SKM-1 treated with dmso at 0.1 percent for 144 hours (cell line): ENCODE results near the gene MATK.
A peak's percentile ranks its signal among the peaks of the same experiment; 100 is the strongest.
"Not testable (repeated sequence)": the region's sequence is repeated elsewhere in the genome, so short reads cannot be mapped to it uniquely, and the experiment has no call there.

Experiments used
- DNase-seq: peaks from one replicate; lab custom pipeline; 2025; ENCODE audit not compliant: unreplicated experiment; lab: John Stamatoyannopoulos, UW

The MATK gene

DNA sequence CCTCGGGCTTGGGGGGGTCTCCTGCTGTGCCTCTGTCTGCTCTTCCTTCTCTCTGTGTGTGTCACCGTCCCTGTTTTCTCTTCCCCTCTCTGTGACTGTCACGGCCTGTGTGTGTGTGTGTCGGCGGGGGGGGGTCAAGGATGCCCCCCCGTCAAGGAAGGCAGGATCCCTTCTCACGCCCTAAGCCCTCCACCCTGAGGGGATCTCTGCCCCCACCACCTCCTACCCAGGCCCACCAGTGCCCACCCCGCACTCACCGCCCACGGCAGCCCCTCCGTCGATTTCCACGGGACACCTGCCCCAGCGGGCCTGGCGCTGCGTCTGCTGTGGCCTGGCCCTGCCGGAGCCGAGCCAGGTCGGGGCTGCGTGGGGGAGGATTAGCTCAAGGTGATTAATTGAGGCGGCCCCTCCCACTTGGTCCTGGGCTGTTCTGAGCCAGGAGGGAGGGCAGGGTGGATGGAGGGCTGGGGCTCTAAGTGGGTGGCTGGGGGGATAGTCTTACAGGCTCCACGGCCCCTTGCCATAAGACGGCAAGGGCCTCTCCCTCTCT, 14.2 kb downstream of the MATK start, which contains the start of gene RAX2:
RAX2 (minus strand) TSS at position 323 of the 550 bp plus-strand sequence. CDS start 486 bp downstream, outside the sequence.
- DNase-seq, result no peak

DNA sequence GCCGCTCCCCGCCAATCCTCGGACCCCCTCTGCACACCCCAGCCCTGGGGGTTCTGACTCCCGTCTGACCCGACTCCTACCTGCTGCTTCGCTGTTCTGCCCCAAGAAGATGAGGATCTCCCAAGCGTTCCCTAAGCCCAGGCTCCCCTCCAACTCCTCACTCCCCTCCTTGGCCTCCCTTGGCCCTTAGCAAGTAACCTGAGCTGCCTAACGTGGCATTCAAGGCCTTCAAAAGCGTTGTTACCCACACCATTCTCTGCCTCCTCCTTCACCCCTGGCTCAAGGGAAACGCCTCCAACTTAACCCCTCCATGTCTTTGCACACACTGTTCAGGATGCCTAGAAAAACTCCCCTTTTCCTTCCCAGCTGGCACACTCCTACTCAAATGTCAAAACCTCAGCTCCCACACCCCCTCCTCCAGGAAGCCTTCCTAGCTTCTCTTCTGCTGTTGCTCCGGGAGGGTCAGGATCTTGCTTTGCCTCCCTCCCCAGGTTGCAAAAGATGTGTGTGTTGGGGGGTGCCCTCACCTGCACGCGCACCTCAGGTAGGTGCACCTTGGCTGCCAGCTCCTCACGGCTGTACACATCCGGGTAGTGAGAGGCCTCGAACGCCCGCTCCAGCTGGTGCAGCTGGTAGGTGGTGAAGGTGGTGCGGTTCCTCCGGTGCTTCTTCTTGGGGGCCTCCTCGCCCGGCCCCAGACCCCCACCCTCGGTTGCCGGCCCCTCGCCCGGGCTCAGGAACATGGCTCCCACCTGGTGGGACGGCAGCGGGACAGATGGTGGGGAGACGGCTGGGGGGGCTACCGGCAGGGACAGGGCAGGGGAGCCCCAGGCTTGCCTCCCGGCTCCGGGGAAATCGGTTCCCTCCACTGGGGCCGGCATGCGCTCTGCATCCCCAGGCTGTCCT, 14.9 kb downstream of the MATK start:
- no peak for DNase-seq

DNA sequence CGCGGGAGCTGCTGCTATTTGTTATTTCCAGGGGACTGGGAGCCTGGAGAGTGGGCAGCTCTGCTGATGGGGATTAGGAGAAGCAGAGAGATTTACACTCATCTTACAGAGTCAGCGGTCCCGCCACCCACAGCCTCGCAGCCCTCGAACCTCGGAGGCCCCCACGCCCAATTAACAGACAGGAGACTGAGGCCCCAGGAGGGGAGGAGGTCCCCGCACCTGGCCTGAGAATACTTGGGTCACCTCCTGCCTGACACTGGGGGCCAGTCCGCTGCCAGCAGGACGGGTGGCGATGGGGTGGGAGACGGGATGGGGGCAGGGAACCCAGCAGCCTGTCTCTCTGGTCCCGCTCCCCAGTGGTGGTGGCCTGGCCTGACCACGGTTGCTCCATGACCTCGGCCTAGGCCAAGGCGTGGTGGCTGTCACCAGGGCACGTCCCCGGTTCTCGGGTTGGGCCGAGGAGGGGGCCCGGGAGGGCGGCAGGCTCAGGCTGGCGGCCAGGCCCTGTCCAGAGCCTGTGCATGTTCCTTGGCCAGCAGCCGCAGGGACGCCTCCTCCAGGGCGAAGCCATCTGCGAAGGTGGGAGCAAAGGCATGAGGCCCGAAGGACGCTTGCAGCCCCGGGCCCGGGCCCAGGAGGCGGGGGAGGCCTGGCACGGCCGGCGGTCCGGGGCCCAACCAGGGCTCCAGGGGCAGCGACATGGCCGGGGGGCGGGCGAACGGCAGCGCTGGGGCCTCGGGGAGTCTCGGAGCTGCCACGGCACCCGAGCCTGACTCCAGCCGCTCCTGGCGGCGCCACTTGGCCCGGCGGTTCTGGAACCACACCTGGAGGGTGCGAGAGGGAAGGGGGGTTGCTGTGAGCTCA, 15.8 kb downstream of the MATK start:
- DNase-seq, result no peak

DNA sequence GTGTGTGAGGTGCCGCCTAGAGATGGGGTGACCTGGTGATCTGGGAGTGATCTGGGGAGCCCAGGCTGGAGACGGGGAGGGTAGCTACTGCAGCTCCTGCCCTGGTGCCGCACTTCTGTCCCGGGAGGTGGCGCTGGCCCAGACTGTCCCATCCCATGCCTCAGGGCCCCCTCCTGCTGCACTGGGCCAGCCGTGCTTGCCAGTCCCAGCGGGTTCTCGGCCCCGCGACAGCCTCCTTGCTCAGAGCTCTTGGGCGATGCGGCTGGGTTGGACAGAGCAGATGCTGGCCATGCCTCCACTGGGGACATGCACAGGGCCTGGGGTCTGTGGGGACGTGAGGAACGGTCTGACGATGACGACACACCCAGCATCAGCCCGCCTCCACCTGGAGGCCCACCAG, 16.7 kb downstream of the MATK start:
- DNase-seq, result no peak

DNA sequence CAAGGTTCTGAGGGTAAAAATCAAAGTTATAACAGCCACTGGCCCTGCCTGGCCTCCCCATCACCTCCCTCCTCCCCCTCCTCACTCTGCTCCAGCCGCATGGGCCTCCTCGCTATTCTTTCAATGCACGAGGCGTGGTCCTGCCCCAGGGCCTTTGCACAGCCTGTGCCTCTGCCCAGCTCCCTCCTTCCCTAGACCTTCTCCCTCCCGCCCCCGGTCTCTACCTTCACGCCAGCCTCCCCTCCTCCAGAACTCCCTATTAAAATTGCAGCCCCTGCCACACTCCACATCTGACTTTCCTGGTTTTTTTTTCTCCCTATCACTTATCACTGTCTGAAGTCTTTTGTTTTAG, 17.5 kb downstream of the MATK start:
- DNase-seq, result no peak

DNA sequence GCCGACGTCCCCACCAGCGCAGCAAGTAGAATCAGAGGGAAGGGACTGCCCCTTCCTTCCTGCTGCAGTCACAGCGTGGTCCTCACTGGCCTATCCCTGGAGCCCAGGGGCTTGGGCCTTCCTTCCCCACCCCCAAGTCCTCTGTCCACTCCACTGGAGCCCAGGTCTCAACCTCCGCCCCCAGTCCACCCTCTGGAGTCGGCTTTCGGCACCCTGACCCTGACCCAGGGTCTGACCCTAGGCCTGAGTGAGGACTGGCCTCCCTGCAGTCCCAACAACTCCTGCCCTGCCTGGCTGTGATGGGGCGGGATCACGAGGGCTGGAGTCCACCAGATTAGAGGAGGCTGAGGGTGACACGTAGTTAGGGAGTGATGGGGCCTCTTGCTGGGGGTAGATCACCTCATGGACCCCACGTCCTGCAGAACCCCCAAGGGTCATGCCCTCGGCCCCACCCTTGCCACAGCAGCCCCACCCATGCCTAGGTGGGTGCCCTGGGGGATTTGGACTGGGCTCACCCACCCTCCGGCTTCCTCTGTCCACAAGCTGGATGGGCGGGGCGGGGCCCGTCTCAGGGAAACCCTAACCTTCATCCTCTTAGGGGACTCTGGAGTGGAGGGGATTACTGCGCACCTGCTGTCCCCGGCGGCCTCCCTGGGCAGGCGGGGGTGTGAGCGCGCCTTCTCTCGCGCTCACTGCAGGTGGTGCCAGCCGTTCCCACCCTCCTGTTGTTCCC, 18.0 kb downstream of the MATK start:
- DNase-seq, result no peak

DNA sequence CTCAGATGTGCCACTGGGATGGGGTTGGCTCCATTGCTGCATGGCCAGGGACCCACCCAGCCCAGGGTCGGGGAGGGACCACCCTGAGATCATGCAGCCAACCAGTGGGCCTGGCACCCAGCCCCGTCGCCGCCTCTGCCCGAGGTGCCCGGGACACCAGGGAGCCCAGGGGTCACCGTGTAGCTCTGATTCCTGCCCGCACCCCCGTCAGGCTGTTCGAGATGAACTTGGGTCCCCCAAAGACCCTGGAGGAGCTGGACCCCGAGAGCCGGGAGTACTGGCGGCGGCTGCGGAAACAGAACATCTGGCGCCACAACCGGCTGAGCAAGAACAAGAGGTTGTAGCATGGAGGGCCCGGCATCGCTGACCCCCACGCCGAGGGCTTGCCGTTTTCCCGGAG, 19.1 kb downstream of the MATK start:
- no peak for DNase-seq

DNA sequence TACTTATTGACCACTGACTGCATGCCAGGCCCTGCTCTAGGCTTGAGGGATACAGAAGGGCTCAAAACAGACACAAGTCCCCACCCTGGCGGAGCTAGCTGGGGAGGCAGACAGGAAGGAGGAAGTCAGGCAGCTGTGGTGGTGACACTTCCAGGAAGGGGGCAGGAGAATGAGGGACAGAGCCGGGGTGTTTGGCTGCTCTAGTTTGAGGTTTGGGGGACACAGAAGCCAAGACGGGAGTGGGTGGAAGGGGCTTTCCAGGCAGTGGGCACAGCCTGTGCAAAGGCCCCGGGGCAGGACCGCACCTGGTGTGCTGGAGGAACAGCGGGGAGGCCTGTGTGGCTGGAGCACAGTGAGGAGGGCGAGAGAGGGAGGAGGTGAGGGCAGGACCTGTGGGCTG, 19.7 kb downstream of the MATK start:
- no peak for DNase-seq

DNA sequence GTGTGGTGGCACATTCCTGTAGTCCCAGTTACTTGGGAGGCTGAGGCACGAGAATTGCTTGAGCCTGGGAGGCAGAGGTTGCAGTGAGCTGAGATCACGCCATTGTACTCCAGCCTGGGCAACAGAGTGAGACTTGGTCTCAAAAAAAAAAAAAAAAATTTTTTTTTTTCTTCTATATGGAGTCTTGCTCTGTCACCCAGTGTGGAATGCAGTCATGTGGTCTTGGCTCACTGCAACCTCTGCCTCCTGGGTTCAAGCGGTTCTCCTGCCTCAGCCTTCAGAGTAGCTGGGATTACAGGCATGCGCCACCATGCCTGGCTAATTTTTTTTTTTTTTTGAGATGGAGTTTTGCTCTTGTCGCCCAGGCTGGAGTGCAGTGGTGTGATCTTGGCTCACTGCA, 20.4 kb downstream of the MATK start:
- not testable (repeated sequence) for DNase-seq

DNA sequence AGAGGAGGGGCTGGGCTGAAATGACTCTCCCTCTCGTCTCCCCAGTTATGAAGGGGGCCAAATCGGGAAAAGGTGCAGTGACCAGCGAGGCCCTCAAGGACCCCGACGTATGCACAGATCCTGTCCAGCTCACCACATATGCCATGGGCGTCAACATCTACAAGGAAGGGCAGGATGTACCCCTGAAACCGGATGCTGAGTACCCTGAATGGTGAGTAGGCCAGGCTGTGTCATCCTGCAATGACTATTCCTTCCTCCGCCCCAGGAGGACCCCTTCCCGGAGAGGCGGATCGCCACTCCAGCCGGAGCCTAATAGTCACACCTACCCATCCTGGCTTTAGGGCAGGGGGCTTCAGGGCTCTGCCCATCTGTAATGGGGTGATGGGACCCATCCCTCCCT, 21.1 kb downstream of the MATK start:
- no peak for DNase-seq

DNA sequence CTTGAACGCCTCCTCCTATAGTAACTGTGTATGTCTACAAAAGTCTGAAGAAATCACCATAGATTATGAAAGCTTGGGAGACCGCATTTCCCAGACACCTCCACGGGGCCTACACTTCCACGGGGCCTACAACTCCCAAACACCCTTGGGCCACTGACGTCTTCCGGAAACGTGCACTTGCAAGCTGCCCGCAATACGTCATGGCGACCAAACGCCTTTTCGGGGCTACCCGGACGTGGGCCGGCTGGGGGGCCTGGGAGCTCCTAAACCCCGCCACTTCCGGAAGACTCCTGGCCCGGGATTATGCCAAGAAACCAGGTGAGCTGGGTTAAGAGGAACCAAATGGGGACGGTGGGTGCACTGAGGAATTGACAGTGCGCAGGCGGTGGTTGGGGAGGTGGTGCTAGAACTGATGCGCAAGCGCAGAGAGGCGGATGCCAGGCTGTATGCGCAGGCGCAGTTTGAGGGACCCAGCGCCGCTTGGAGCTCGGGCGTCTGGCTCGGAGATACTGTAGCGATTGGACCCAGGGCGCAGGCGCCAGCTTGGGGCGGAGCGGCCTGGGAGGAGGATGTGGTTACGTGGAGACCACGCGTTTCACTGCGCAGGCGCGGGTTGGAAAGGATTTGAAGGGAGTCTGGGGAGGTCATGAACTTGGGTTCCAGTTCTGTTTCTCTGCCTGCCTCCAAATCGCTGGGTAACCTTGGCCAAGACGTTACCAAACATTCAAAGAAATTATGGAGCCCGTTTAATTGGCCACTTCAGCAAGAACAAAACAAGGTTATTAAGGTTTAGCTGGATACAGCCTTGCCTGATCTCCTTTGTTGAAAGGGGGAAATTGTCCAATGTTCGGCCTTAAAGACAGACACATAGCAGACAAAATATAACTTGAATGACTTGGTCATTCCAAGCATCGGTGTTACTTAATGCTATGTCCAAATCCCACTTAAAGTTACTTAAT, 23.4 kb downstream of the MATK start, which contains the start of gene MRPL54:
MRPL54 (plus strand) TSS at position 182 of the 959 bp plus-strand sequence; CDS start at position 201, 19 bp downstream.
- peak; percentile 99 for DNase-seq

DNA sequence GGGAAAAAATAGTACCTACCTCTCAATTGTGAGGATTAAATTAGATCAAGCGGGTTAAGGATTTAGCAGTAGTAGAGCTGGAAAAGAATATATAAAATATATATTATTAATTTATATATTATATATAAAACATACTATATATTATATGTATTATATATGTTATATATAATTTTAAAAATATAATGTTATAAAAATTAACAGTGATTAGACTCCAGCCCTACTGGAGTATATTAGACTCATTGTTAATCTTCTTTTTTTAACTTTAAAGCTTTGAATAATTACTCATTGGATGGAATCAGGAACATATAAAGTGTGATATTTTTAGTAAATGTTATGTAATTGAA, 24.1 kb downstream of the MATK start:
- peak; percentile 58 for DNase-seq

DNA sequence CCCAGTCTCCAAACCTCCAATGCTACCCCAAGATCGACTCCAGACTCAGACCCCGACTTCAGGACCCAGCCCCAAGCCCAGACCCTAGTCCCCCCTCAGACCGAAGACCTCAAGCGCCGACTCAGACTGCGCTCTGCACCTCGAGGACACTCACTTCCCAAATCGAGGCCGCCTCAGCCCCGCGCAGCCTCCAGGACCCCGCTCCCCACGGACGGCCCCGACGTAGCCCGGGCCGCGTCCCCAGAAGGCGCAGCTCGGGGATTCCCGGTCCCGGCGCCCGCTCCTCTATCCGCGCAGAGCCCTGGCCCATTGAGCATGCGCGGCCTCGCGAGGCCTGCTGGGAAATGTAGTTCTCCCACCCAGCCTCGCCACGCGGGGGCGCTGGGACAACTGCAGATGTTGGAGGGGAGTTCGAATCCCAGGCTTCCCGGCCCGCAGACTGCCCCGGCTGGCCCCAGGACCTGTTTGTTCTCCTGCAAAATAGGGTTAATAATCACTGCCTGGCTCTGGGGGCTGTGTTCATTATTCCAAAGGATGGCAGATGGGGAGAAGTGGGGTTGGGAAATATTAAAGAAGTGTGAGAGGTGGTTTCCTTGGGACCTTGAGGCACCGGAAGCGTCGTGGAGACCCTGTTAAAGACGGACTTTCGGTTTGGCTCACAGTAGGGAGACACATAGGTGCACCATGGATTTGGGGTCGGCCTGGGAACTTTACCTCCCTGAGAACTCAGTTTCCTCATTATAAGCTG, 24.6 kb downstream of the MATK start, which contains the start of gene APBA3:
APBA3 (minus strand) TSS at position 311 of the 748 bp plus-strand sequence. CDS start 1,428 bp downstream, outside the sequence.
- peak; percentile 80 for DNase-seq

DNA sequence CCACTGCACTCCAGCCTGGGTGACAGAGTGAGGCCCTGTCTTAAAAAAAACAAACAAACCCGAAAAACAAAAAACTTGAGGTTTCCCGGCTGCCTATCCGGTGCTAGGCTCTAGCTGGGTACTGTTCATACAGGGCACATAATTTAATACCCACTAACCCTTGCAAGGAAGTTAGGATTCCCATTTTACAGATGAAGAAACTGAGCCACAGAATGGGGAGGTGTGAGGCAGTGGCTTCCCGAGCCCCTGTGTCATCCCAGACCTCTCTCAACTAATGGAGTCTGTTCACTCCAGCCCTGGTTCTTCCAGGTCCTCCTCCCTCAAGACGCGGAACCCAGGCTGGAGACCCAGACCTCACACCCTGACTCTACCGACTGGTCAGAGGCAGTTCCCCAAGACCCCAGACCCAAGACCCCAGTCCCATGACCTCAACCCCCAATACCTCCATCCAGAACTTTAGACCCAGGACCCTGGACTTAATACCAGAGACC, 25.3 kb downstream of the MATK start:
- DNase-seq, result no peak

DNA sequence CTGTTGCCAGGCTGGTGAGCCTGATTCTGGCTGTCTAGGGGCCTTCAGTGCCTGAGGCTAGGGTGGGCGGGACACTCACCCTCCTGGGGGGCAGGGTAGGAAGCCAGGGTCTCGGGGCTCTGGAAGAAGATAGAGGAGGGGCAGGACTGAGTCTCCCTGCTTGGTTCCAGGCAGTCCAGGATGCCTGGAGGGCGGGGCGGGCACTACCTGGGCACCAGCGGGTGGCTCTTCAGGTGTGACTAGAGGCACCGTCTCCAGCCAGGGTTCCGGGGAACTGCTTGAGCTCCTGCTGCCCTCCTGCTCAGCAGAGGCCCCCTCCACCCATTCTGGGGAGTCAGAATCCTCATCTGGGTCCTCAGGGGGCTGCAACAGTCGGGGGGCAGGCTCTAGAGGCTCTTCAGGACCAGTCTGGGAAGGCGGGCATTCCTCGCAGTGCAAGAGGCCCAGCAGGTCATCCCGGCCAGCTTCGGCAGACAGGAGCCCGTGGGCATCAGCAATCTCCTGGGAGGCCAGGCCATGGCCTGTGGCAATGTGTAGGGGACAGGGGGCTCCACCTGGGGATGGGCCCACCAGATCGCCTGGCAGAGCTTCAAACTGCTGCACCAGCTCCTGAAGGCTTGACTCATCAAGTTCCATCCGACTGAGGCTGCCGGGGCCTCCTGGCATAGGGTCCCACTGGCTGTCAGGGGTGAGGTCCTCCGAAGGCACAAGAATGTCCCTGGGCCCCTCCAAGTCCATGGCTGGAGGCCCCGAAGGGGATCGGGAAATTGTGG, 26.5 kb downstream of the MATK start:
- DNase-seq, result no peak

DNA sequence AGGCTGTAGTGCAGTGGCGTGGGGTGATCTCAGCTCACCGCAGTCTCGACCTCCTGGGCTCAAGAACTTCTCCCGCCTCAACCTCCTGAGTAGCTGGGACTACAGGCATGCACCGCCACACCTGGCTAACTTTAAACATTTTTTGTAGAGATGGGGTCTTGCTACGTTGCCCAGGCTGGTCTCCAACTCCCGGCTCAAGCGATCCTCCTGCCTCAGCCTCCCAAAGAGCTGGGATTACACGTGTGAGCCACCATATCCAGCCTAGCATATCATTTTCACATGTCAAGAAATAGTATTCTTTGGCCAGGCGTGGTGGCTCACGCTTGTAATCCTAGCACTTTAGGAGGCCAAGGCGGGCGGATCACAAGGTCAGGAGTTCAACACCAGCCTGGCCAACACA, 27.9 kb downstream of the MATK start:
- DNase-seq, result not testable (repeated sequence)

DNA sequence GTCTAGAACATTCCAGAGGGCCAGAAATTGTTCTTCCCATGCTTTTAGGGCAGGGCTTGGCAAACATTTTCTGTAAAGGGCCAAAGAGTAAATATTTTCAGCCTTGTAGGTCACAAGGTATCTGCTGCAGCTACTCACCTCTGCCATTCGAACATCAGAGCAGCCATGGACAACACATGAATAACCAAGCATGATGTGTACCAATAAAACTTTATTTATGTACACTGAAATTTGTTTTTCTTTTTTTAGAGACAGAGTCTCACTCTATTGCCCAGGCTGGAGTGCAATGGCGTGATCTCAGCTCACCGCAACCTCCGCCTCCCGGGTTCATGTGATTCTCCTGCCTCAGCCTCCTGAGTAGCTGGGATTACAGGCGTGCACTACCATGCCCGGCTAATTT, 28.5 kb downstream of the MATK start:
- DNase-seq, result not testable (repeated sequence)
